HG03196 (cell line): Measurements from ENCODE around the gene ZDHHC24.

Experiments
- ATAC-seq: cut with Tn5 transposase; IDR thresholded peaks from one replicate; pipeline ENCODE4 v1.9.1; 2021; ENCODE audit not compliant: unreplicated experiment

The ZDHHC24 gene

GRCh38 chr11:66475349-66476172, 70.3 kb downstream of the ZDHHC24 start:
- no peak for ATAC-seq

DNA sequence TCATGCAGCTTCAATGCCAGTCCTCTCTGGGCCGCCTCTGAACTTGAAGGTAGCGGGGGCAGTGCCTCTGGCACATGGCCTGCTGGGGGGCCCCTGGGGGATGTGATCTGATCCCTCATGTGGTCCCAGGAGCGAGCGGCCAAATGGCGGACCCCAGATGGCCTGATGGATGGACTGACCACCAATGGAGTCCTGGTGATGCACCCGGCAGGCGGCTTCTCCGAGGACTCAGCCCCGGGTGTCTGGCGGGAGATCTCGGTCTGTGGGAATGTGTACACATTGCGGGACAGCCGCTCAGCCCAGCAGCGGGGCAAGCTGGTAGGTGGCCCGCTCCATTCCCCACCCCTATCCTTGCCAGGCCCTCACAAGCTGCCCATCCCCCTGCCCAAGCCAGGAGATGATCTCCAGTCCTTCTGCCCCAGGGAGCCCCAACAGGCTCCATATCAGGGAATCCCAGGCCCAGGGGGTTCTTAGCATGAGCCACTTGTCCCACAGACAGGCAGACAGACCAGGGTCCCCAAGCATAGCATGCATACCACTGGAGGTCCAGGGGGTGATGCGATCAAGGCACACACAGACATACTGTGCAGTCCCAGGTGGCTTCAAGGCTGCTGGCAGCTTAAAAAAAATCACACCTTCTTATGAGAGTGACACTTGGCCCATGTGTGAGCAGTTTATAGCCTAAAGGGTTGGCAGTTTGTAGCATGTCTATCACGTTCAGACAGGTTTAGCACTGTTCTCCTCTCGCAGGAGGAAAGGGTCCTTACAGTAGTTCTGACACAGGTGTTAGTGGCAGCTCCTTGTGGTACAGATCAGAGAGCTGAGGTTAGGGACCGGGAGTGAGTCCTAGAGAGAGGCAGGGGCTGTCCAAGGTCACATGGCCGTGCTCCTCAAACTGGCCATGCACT, 72.0 kb downstream of the ZDHHC24 start:
- ATAC-seq: no peak

- no peak for ATAC-seq
These were observed 72.7 kb downstream of the ZDHHC24 start for GRCh38 chr11:66473167-66473566.

- no peak for ATAC-seq
These were observed 73.8 kb downstream of the ZDHHC24 start for GRCh38 chr11:66472054-66472453.

DNA sequence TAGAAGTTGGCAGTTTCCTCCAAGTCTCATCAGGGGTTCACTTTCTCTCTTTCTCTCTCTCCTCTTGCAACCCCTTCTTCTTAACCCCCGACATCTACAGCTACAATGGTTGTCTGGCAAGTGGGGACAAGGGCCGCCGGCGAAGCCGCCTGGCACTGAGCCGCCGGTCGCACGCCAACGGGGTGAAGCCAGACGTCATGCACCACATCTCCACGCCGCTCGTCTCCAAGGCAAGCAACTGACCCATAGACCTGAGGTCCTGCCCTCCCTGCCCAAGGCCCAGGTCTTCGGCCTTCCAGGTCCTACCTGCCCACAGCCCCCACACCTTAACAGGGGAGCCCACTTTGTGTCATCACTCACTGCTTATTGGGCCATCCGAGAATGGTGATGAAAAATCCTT, 74.7 kb downstream of the ZDHHC24 start:
- no peak for ATAC-seq
